ENCODE results near the gene FNDC3B.
"Not testable (repeated sequence)": the region's sequence is repeated elsewhere in the genome, so short reads cannot be mapped to it uniquely, and the experiment has no call there.

FNDC3B gene

GRCh38 chr3:172255321-172255720, 215.9 kb downstream of the FNDC3B start:
- not testable (repeated sequence) for H3K9ac ChIP-seq (ENCODE audit: low read depth, low read length); H3K4me3 ChIP-seq (ENCODE audit: low read length); H3K27me3 ChIP-seq (ENCODE audit: insufficient read depth, low read length); H3K9me3 ChIP-seq (ENCODE audit: insufficient read depth, low read depth, low read length); H3K27ac ChIP-seq (ENCODE audit: low read depth, low read length)
- Histone ChIP-seq H3K4me1 (ENCODE audit: insufficient read depth, low read length) (peaks cover 17% of the 10 kb centered on the region), H3K36me3 (ENCODE audit: insufficient read depth, low read length) (peaks cover 39% of the 10 kb centered on the region; the same call in 1 of the 2 replicates)
- WGBS: 87% methylated on average over 10 of the region's 10 CpGs

- no peaks in the 10 kb centered on the region for H3K27me3 ChIP-seq (ENCODE audit: insufficient read depth, low read length)
Measured at GRCh38 chr3:172256101-172256734, 216.8 kb downstream of the FNDC3B start.

GRCh38 chr3:172257648-172258400, 218.4 kb downstream of the FNDC3B start:
- WGBS: 94% methylated on average over 8 of the region's 8 CpGs
- H3K27me3 ChIP-seq (ENCODE audit: insufficient read depth, low read length): no peaks in the 10 kb centered on the region
- peaks cover 34% of the 10 kb centered on the region for H3K4me1 ChIP-seq (ENCODE audit: insufficient read depth, low read length)
- no peak overlapping the region for H3K4me3 ChIP-seq (ENCODE audit: low read length)
- peaks cover 22% of the 10 kb centered on the region; the same call in 1 of the 2 replicates for H3K36me3 ChIP-seq (ENCODE audit: insufficient read depth, low read length)
- H3K9ac ChIP-seq (ENCODE audit: low read depth, low read length): no peak overlapping the region
- H3K27ac ChIP-seq (ENCODE audit: low read depth, low read length): no peak overlapping the region
- H3K9me3 ChIP-seq (ENCODE audit: insufficient read depth, low read depth, low read length): no peaks in the 10 kb centered on the region

More at GRCh38 chr3:172256101-172256734, 216.8 kb downstream of the FNDC3B start:
- no peaks in the 10 kb centered on the region for H3K9me3 ChIP-seq (ENCODE audit: insufficient read depth, low read depth, low read length)
- peaks cover 24% of the 10 kb centered on the region for H3K4me1 ChIP-seq (ENCODE audit: insufficient read depth, low read length)
- peaks cover 36% of the 10 kb centered on the region; the same call in 1 of the 2 replicates for H3K36me3 ChIP-seq (ENCODE audit: insufficient read depth, low read length)
- H3K4me3 ChIP-seq (ENCODE audit: low read length): no peak overlapping the region
- H3K9ac ChIP-seq (ENCODE audit: low read depth, low read length): no peak overlapping the region
- no peak overlapping the region for H3K27ac ChIP-seq (ENCODE audit: low read depth, low read length)
- 93% methylated on average over 2 of the region's 2 CpGs for WGBS

- Histone ChIP-seq H3K4me3 (ENCODE audit: low read length) (no peak overlapping the region), H3K9me3 (ENCODE audit: insufficient read depth, low read depth, low read length) (no peaks in the 10 kb centered on the region), H3K27me3 (ENCODE audit: insufficient read depth, low read length) (no peaks in the 10 kb centered on the region), H3K9ac (ENCODE audit: low read depth, low read length) (no peak overlapping the region), H3K27ac (ENCODE audit: low read depth, low read length) (no peak overlapping the region), H3K36me3 (ENCODE audit: insufficient read depth, low read length) (peaks cover 28% of the 10 kb centered on the region; the same call in 1 of the 2 replicates), H3K4me1 (ENCODE audit: insufficient read depth, low read length) (peaks cover 34% of the 10 kb centered on the region)
- WGBS: 85% methylated on average over 2 of the region's 3 CpGs
Measured at GRCh38 chr3:172258624-172259023, 219.2 kb downstream of the FNDC3B start.

- WGBS: 97% methylated on average over 6 of the region's 6 CpGs
- peaks cover 34% of the 10 kb centered on the region for H3K4me1 ChIP-seq (ENCODE audit: insufficient read depth, low read length)
- H3K36me3 ChIP-seq (ENCODE audit: insufficient read depth, low read length): peaks cover 29% of the 10 kb centered on the region; the same call in 1 of the 2 replicates
- no peaks in the 10 kb centered on the region for H3K27me3 ChIP-seq (ENCODE audit: insufficient read depth, low read length)
- H3K4me3 ChIP-seq (ENCODE audit: low read length): no peak overlapping the region
- H3K9me3 ChIP-seq (ENCODE audit: insufficient read depth, low read depth, low read length): no peaks in the 10 kb centered on the region
- no peak overlapping the region for H3K27ac ChIP-seq (ENCODE audit: low read depth, low read length)
- no peak overlapping the region for H3K9ac ChIP-seq (ENCODE audit: low read depth, low read length)
Measured at GRCh38 chr3:172259111-172259541, 219.7 kb downstream of the FNDC3B start.

- no peaks in the 10 kb centered on the region for H3K9me3 ChIP-seq (ENCODE audit: insufficient read depth, low read depth, low read length)
- peaks cover 34% of the 10 kb centered on the region for H3K4me1 ChIP-seq (ENCODE audit: insufficient read depth, low read length)
- H3K27me3 ChIP-seq (ENCODE audit: insufficient read depth, low read length): no peaks in the 10 kb centered on the region
- no peak overlapping the region for H3K4me3 ChIP-seq (ENCODE audit: low read length)
- no peak overlapping the region; the same call in 1 of the 2 replicates for H3K27ac ChIP-seq (ENCODE audit: low read depth, low read length)
- 83% methylated on average over 1 of the region's 2 CpGs for WGBS
- H3K36me3 ChIP-seq (ENCODE audit: insufficient read depth, low read length): peaks cover 24% of the 10 kb centered on the region; the same call in 1 of the 2 replicates
- H3K9ac ChIP-seq (ENCODE audit: low read depth, low read length): no peak overlapping the region
Measured at GRCh38 chr3:172259726-172260248, 220.4 kb downstream of the FNDC3B start.

- Histone ChIP-seq H3K27ac (ENCODE audit: low read depth, low read length) (no peak overlapping the region; the same call in 1 of the 2 replicates), H3K4me3 (ENCODE audit: low read length) (no peak overlapping the region), H3K4me1 (ENCODE audit: insufficient read depth, low read length) (peaks cover 34% of the 10 kb centered on the region), H3K9me3 (ENCODE audit: insufficient read depth, low read depth, low read length) (no peaks in the 10 kb centered on the region), H3K27me3 (ENCODE audit: insufficient read depth, low read length) (no peaks in the 10 kb centered on the region), H3K36me3 (ENCODE audit: insufficient read depth, low read length) (peaks cover 27% of the 10 kb centered on the region; the same call in 1 of the 2 replicates), H3K9ac (ENCODE audit: low read depth, low read length) (no peak overlapping the region)
- 83% methylated on average over 2 of the region's 2 CpGs for WGBS
Measured at GRCh38 chr3:172260381-172260780, 221.0 kb downstream of the FNDC3B start.

GRCh38 chr3:172261054-172261453, 221.7 kb downstream of the FNDC3B start:
- H3K27me3 ChIP-seq (ENCODE audit: insufficient read depth, low read length): no peaks in the 10 kb centered on the region
- H3K9me3 ChIP-seq (ENCODE audit: insufficient read depth, low read depth, low read length): no peaks in the 10 kb centered on the region
- no peak overlapping the region for H3K9ac ChIP-seq (ENCODE audit: low read depth, low read length)
- peaks cover 27% of the 10 kb centered on the region; the same call in 1 of the 2 replicates for H3K36me3 ChIP-seq (ENCODE audit: insufficient read depth, low read length)
- H3K4me3 ChIP-seq (ENCODE audit: low read length): no peak overlapping the region
- 93% methylated on average over 5 of the region's 5 CpGs for WGBS
- H3K27ac ChIP-seq (ENCODE audit: low read depth, low read length): no peak overlapping the region
- H3K4me1 ChIP-seq (ENCODE audit: insufficient read depth, low read length): peaks cover 40% of the 10 kb centered on the region

GRCh38 chr3:172262991-172263608, 223.7 kb downstream of the FNDC3B start:
- Histone ChIP-seq H3K4me3 (ENCODE audit: low read length) (no peak overlapping the region), H3K9me3 (ENCODE audit: insufficient read depth, low read depth, low read length) (no peaks in the 10 kb centered on the region), H3K9ac (ENCODE audit: low read depth, low read length) (no peak overlapping the region), H3K27ac (ENCODE audit: low read depth, low read length) (no peak overlapping the region), H3K4me1 (ENCODE audit: insufficient read depth, low read length) (peaks cover 43% of the 10 kb centered on the region), H3K27me3 (ENCODE audit: insufficient read depth, low read length) (no peaks in the 10 kb centered on the region), H3K36me3 (ENCODE audit: insufficient read depth, low read length) (peaks cover 26% of the 10 kb centered on the region; the same call in 1 of the 2 replicates)
- 71% methylated on average over 1 of the region's 1 CpG for WGBS

- Histone ChIP-seq H3K27me3 (ENCODE audit: insufficient read depth, low read length) (no peaks in the 10 kb centered on the region), H3K9ac (ENCODE audit: low read depth, low read length) (no peak overlapping the region), H3K4me1 (ENCODE audit: insufficient read depth, low read length) (peaks cover 35% of the 10 kb centered on the region), H3K36me3 (ENCODE audit: insufficient read depth, low read length) (peaks cover 26% of the 10 kb centered on the region; the same call in 1 of the 2 replicates), H3K9me3 (ENCODE audit: insufficient read depth, low read depth, low read length) (no peaks in the 10 kb centered on the region), H3K4me3 (ENCODE audit: low read length) (no peak overlapping the region), H3K27ac (ENCODE audit: low read depth, low read length) (no peak overlapping the region)
- 93% methylated on average over 7 of the region's 7 CpGs for WGBS
Measured at GRCh38 chr3:172263781-172264486, 224.6 kb downstream of the FNDC3B start.

Measured in HUES64 (cell line).